GM18951 (cell line): ENCODE results near the gene ACTRT1.

Experiments used
- POLR2A ChIP-seq: IDR thresholded peaks from 4 replicates; pipeline ENCODE4 v1.6.1; 2011; ENCODE audit warnings: mild to moderate bottlenecking; ENCODE audit not compliant: insufficient read length, insufficient read depth; ENCODE audit errors: extremely low read depth
- in situ Hi-C: fragments of 300-500 bp; cut with MboI; formaldehyde crosslinking; loops from one replicate; pipeline ENCODE4 v1.12.0; 2022; ENCODE audit warnings: low sequenced_read_pairs, mixed read lengths, inconsistent platforms; ENCODE audit not compliant: unreplicated experiment

Gene ACTRT1

DNA sequence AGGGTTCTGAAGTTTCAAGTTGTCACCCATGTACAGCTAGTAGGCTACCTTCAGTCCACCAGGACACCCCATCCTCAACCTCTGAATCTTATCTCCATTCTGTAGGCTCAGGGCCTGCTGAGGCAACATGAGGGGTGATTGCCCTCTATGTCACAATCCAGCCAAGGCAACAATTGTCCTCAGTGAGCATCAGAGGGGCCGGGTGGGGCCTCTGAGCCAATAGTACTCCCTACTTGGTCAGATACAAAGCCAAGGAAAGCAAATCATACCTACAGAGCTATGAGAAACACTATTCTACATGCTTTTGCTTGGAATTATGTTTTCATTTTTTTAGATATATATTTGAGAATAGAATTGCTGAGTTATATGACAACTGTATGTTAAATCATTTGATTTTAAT lies at the start of gene ACTRT1:
TSS of gene ACTRT1 (minus strand) at position 101 of the 400 bp plus-strand sequence. CDS start 197 bp downstream, outside the sequence.
- no peak for TF ChIP-seq POLR2A
- in situ Hi-C loops, result no loop called here

DNA sequence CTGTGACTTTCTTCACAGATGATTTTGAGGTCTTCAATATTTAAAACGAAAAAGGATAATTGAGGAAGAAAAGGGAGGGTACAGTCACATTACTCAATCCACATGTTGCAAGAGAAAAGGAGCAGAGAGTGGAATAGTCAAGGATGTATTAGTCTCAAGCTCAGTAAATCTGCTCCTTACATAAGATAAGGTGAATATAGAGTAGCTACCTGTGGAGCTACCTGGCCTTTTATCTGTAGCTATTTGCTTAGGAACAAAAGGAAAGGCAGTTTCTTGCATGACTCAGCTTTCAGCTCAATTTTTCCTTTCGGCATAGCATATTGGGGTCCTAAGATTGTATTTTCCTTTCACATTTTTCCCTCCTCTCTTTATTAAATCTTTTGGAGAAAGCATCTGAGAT lies 26.3 kb upstream of the ACTRT1 start:
- in situ Hi-C loops, result no loop called here
- no peak for TF ChIP-seq POLR2A

DNA sequence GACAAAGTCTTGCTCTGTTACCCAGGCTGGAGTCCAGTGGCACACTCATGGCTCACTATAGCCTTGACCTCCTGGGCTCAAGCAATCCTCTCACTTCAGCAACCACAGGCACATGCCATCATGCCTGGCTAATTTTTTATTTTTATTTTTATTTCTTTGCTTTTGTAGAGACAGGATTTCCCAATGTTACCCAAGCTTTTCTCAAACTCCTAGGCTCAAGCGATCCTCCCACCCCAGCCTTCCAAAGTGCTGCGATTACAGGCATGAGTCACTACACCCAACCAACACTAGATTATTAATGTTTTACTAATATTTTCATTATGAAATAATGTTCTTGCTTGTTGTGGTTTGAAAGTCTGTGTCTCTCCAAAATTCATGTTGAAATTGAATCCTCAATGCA lies 5.2 kb upstream of the ACTRT1 start:
- no peak for TF ChIP-seq POLR2A
- in situ Hi-C loops, result no loop called here

DNA sequence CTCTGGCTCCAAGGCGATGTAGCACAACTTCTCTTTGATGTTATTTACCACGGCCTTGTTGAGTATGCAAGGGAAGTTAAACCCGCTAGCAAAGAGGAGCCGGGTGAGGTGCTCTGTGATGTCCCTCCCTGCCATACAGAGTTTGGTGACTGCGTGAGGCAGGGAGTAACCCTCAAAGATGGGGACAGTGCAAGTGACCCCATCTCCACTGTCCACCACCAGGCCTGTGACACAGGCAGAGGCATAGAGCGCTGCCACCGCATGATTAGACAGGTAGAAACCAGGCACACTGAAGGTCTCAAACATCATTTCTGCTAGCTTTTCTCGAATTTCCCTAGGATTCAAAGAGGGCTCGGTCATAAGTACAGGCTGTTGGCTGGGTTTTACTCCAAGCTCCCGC lies 677 bp downstream of the ACTRT1 start:
- in situ Hi-C loops, result no loop called here
- no peak for TF ChIP-seq POLR2A

DNA sequence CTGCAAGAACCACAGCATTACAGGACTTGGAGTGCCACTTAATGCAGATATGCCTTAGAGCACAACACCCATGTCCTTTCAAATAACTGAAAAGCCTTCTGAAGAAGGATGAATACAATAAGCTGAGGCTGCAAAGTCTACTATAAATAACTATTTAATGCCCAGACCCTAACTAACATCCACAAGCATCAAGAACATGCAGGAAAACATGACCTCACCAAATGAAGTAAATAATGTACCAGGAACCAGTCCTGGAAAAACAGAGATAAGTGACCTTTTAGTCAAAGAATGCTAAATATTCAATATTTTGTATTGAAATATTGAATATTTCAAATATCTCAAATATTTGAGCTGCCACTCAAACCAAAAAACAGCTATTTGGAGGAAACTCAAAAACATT lies 16.9 kb downstream of the ACTRT1 start:
- in situ Hi-C loops, result no loop called here
- TF ChIP-seq POLR2A, result no peak

DNA sequence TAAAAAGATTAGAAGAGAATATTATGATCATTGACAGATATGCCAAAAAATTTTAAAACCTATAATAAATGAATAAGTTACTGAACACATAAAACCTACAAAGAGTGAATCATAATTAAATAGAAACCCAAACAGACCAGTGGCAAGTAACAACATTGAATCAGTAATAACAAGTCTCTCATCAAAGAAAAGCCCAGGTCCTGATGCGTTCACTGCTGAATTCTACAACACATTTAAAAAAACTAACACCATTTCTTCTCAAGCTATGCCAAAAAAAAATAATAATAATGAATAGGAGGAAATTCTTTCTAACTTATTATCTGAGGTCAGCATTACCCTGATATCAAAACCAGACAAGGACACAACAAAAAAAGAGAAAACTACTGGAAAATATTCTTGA lies 30.6 kb downstream of the ACTRT1 start:
- in situ Hi-C loops, result no loop called here
- TF ChIP-seq POLR2A, result no peak

DNA sequence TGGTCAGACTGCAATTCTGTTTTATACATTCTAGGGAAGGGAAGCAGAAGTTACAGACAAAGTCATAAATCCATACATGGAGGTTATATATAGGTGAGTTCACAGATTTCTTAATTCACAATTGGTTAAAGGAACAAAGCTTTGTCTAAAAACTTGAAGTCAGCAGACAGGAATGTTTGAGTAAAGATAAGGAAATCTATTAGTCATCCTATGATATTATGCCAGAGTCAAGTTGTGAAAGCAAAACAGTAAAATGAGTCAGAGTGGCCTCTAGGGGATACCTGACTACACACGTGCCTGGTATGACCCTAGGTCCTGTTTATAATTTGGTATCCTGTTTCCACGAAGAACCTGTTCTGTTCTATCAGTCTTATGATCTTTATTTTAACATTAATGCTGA lies 31.5 kb downstream of the ACTRT1 start:
- in situ Hi-C loops, result no loop called here
- no peak for TF ChIP-seq POLR2A

DNA sequence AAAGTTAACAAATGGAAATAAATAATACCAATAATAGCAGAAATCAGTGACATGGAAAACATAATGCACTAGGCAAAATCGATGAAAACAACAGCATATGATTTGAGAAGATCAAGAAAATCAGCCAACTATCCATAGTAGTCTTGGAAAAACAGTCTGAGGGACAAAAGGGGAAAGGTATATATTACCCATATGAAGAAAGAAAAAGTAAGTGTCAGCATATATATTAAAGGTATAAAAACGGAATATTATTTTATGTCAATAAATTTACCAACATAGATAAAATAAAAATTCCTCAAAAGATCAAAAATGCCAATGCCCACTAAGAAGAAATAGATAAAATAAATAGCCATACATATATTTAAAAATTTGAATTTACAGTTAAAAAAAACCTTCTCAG lies 33.0 kb downstream of the ACTRT1 start:
- in situ Hi-C loops, result no loop called here

DNA sequence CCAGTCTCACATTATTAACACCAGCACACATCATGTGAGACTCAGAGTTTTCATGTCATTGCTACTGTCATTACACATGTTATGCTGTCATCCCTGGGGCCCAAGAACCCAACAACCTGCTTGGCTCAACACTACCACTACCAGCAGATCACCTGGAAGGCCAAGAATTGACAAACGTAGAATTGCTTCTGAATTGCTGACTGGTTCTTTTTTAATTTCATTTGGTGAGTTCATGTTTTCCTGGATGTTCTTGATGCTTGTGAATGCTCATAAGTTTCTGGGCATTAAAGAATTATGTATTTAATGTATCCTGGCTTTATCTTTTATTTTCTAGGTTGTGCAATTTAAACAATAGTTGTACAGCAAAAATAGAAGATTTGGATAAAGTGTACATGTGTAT lies 40.2 kb downstream of the ACTRT1 start:
- no peak for TF ChIP-seq POLR2A
- in situ Hi-C loops, result no loop called here

More for the DNA sequence above, 33.0 kb downstream of the ACTRT1 start:
- no peak for TF ChIP-seq POLR2A

DNA sequence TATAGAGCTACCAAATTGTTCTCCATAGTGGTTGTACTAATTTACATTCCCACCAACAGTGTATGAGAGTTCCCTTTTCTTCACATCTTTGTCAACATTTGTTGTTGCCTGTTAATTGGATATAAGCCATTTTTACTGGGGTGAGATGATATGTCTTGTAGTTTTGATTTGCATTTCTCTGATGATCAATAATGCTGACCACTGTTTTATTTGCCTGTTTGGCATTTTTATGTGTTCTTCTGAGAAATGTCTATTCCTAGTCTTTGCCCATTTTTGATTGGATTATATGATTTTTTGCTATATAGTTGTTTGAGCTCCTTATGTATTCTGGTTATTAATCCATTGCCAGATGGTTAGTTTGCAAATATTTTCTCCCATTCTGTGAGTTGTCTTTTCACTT lies 44.3 kb downstream of the ACTRT1 start:
- TF ChIP-seq POLR2A, result no peak
- in situ Hi-C loops, result no loop called here
